ENCODE results near the gene MSLN.

DNA sequence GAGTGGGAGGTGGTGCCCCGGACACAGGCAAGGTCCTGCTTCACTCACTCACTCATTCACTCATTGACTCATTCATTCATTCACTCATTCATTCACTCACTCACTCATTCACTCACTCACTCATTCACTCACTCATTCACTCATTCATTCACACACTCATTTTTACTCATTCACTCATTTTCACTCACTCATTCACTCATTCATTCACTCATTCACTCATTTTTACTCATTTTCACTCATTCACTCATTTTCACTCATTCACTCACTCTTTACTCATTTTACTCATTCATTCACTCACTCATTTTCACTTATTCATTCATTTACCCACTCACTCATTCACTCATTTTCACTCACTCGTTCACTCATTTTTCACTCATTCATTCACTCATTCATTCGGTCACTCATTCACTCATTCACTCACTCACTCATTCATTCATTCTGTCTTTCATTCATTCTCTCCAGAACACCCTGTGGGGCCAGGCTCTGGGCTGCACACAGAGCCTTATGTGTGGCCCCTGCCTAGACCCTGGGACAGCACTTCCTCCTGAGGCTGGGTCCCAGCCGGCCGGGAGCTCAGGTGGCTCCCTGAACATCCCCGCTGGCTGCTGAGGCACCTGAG, 18.5 kb downstream of the MSLN start:
- TF ChIP-seq, protein P1, sequence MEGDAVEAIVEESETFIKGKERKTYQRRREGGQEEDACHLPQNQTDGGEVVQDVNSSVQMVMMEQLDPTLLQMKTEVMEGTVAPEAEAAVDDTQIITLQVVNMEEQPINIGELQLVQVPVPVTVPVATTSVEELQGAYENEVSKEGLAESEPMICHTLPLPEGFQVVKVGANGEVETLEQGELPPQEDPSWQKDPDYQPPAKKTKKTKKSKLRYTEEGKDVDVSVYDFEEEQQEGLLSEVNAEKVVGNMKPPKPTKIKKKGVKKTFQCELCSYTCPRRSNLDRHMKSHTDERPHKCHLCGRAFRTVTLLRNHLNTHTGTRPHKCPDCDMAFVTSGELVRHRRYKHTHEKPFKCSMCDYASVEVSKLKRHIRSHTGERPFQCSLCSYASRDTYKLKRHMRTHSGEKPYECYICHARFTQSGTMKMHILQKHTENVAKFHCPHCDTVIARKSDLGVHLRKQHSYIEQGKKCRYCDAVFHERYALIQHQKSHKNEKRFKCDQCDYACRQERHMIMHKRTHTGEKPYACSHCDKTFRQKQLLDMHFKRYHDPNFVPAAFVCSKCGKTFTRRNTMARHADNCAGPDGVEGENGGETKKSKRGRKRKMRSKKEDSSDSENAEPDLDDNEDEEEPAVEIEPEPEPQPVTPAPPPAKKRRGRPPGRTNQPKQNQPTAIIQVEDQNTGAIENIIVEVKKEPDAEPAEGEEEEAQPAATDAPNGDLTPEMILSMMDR (IDR thresholded peaks at IDR 0.05), result no peak
- TF ChIP-seq POLR2A (IDR thresholded peaks at IDR 0.05), result no peak

Measured in uterus (tissue), 2 donors.